Activated CD8-positive, alpha-beta memory T cell treated with anti-CD3 and anti-CD28 coated beads, Interleukin-2, amount 50 U/mL, for 24 hours (primary cell): ENCODE measurements around the gene COQ5.
"Not testable (repeated sequence)": the region's sequence is repeated elsewhere in the genome, so short reads cannot be mapped to it uniquely, and the experiment has no call there.

Source experiments
- DNase-seq: peaks from one replicate; pipeline ENCODE4 v3.0.0-alpha.2; 2020; ENCODE audit errors: extremely low read depth

COQ5 gene, protein sequence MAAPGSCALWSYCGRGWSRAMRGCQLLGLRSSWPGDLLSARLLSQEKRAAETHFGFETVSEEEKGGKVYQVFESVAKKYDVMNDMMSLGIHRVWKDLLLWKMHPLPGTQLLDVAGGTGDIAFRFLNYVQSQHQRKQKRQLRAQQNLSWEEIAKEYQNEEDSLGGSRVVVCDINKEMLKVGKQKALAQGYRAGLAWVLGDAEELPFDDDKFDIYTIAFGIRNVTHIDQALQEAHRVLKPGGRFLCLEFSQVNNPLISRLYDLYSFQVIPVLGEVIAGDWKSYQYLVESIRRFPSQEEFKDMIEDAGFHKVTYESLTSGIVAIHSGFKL

DNA sequence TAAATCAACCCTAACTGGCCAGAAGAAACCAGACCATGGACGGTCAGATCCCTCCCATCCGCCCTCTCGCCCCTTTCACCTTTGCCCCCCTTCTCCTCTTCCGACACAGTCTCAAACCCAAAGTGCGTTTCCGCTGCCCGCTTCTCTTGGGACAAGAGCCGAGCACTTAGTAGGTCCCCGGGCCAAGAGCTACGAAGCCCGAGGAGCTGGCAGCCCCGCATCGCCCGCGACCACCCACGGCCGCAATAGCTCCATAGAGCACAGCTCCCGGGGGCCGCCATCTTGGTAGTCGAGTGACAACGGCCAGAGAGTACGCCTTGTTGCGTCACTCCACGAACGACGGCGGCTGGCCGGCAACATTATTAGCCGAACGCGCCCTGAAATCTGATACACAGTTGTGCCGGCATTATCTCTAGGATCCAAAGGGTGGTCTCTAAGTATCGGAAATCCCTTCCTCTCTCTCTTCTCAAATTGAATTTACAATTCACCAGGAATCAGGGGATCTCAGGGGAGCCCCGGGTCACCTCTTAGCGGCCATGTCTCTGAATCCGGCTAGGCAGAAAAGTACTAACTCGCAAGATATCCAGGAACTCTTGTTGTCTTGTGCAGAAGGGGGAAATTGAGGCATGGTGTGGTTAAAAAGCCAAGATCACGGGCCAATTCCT lies at the start of gene COQ5:
TSS of gene COQ5 (minus strand) at position 298 of the 665 bp plus-strand sequence. CDS start at position 281, 17 bp downstream.
- peak; percentile 69 for DNase-seq

DNA sequence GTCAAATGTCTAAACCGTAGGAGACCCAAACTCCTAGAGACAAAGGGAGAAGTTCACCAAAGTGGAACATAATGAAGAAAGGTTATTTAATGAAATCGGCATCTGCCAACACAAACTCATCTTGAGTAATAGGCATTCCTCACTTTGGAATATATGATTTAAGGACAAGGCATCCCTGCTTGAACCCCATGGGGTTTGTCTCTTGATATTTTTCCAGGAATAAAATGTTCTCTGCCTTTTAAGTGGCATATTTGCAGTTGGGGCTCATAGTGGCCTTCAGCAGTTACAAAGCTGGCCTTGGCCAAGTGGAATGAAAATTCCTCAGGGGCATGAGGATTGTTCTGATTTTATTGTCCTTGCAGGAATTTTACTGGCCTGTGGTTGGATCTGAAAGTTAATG lies 45.1 kb upstream of the COQ5 start:
- DNase-seq = no peak

DNA sequence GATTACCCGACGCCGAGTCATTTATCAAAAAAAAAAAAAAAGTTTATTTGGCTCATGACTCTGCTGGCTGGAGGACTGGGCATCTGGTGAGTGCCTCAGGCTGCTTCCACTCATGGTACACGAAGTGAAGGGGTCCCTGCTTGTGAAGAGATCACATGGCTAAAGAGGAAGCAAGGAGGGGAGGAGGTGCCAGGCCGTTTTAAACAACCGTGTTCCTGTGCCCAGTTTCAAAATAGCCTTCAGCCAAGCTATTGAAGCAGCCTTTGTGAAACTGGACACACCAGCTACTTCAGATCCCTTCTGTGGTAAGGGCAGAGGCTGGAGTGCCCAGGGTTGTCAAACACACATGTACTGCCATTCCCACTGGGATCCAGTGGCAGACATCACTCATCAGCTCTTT lies 44.6 kb upstream of the COQ5 start:
- no peak for DNase-seq

DNA sequence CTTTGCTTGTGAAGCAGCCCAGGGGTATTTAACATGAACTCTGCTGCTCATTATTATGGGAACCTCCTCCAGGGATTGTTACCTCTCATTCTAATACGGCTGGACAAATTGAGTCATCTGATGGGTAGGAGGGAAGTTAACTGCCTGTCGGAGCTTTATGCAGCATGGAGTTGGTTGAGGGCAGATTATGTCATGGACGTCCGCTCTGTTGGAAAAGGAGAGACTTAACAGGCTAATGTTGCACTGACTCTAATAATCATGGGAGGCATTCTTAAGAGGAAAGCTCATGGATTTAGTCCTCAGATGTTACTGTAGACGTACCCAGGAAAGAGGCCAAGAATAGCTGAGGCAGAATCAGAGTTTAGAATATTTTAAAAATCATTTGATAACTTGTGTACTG lies 42.3 kb upstream of the COQ5 start:
- DNase-seq = no peak

DNA sequence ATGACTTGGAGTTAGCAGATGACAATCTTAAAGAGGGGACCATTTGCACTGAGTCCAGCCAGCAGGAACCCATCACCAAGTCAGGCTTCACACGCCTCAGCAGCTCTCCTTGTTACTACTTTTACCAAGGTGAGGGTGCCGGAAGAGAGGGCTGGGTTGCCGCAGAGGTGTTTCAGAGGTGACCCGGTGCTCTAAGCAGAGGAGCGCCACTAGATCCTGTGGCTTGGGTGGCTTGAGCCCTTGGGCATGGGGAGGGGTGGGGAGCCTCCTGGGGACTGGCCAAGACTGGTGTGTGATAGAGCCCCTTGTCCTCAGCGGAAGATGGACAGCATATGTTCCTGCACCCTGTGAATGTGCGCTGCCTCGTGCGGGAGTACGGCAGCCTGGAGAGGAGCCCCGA lies 34.5 kb upstream of the COQ5 start:
- no peak for DNase-seq

DNA sequence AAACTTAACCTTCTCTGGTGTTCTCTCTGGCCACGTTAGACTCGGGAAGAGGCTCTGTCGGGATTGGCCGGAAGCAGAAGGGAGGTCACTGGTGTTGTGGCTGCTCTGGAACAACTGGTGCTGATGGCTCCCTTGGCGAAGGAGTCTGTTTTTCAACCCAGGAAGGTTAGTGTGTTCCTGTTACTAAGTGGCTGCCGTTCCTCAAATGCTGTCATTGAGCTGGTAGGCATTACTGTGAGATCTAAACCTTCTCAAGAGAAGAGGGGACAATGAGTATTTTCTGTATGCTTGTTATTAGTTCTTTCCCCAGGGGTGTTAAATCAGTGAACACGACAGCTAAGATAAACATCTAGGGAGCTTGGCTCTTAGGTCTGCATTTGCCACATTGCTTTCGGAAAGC lies 33.9 kb upstream of the COQ5 start:
- DNase-seq = no peak

DNA sequence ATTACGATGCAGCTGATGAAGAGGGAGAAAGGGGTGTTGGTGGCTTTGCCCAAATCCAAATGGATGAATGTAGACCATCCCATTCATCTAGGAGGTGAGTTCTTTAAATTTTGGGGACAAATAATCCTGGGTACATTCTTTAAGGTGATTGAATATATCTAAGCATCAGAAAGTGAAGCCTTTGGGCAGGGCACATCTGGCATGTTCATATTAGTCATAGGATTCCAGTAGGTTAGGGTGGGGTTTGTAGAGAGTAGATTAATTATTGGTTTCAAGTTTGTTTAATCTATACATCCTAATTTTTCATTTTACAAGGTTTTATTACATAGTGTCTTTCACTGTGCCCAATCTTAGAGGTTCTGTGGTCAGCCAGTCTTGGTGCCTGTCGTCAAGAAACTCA lies 28.6 kb upstream of the COQ5 start:
- DNase-seq = no peak

DNA sequence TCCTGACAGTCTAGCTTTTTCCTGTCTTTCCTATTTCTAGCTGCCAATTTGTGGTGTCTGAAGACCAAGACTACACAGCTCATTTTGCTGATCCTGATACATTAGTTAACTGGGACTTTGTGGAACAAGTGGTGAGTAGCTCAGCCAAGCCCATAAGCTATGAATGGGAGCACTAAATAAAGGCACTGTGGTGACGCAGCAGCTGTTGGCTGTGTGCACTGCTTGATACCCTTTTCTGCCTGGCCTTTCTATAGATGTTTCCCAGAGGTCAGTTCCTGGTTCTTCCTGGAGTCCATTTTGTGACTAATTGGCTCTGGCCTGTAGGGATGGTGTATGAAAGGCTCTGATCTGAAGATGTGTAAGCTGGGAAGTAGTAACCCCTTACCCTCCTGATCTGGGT lies 25.7 kb upstream of the COQ5 start:
- DNase-seq = no peak

DNA sequence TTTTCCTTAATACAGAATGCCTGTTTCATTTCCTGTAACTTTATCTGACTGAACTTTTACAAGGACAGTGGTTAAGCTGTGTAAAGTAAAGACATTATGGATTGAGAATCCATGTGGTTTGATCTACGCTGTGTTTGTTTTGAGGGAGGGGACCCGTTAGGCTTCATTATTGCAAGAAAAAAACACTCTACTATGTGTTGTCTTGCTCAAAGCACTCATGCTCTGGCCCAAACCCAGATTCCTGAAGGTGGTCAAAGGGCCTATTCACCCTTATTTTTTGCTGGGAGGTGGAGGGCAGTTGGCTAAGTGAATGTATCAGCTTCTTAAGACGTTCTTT lies 17.1 kb upstream of the COQ5 start:
- DNase-seq = no peak

DNA sequence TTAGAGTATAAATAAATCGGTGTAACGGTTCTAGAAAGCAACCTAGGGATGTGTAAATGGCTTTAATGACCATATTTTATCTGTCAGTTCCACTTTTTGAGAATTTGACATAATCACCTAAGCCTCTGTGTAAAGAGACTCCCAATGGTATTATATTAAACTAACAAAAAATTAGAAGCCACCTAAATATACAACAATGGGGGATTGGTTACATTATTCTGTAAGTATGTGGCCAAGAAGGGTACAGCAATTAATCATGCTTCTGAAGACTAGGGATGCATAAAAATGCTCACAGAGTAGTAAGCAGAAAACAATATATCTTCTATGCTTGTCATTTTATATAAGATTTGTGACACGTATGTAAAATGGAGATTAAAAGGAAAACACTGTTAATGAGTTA lies 15.7 kb upstream of the COQ5 start:
- DNase-seq = no peak

DNA sequence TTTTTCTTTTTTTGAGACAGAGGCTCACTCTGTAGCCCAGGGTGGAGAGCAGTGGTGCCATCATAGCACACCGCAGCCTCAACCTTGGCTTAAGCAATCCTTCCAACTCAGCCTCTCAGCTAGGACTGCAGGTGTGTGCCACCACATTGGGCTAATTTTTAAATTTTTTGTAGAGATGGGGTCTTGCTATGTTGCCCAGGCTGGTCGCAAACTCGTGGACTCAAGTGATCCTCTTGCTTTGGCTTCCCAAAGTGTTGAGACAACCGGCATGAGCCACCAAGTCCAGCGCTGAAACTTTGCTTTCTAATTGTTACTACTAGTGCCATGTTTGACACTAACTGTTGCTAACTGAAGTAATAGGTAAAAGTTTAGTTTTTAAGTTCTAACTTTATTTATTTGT lies 13.2 kb upstream of the COQ5 start:
- DNase-seq = no peak

DNA sequence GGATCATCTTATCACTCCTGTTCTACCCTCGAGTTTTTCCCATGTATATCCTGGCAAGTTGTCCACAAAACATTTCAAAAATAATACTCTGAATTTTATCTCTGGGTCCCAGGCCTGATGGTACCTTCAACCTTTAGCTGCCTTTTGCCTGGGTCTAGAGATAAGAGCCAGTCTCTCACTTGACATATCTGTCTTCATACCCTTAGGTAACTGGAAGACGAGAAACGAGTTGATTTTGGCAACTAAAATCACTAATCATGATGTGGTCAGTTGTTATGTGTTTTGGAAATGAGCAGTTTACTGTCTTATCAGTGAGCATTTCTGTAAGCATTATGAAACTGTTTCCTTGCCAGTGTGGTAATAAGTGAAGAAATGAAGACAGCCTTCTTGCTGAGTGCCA lies 11.5 kb upstream of the COQ5 start:
- DNase-seq = no peak

DNA sequence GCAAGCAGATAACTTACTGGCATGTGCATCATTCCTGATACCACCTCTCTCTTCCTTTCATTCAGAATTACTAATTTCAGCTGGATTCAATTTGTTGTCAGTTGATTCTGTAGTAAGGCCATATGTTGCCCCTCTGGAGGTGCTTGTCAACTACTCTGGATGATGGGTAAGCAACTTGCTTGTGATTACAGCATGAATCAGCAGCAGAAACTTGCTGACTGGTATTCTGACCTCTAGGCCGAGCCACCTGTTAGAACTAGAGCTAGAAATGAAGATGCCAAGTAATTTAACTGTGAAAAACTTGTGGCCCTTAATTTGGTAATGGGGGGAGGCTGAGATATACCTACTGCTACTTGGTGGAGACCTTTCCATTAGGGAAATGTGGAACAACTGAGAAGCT lies 10.3 kb upstream of the COQ5 start:
- DNase-seq = no peak

DNA sequence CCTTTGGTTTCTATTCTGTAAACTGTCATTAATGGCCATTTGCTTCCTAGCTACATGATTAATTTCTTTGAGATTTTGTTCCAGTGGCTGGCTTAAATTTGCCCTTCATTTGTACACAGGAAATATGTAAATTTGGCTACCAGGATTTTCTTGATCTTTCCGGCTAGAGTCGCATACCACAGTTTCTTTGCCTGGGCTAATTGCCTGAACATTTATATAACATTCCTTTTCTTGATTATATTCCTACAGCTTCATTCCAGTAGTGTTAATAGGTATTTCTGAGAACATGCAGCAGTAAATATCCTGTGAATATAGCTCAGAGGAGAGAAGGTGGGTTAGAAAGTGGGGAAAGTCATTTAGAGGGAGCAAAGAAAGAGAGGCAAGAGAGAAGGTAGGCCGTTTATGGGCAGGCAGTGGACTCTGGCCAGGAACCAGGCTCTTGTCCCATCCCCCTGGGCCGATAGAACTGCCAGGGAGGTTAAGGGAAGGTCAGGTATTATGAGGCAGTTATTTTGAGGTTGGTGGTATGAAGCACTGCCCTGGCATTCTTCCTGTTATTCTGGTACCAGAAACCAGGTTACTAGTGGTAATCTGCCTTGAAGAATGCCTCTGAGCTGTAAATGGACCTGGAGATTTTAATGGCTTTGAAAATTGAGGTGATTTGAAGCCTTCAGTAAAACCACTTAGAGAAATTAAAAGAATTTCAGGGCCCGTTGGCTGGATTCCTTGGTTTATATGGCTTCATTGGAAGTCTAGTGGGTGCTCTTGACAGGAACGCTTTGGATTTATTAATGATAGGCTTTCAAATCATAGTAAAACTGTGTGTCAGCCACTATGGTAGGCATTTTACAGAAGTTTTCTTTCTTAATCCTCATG lies 9.6 kb upstream of the COQ5 start:
- DNase-seq = no peak

DNA sequence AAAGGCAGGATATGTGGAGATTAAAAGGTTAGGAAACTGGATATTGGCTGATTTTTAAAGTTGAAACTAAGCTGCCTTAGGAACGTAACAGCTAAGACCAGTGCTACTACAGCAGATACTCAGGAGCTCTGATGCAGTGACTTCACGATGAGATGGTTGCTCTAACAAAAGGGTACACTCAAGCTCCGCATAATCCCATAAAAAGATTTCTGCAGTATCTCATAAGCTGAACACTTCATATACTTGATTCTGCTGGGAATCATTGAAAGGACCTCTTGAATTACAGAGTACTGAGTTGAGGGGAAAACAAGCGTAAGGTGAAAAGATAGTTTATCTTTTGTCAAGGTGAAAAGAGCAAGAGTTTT lies 8.9 kb upstream of the COQ5 start:
- no peak for DNase-seq

DNA sequence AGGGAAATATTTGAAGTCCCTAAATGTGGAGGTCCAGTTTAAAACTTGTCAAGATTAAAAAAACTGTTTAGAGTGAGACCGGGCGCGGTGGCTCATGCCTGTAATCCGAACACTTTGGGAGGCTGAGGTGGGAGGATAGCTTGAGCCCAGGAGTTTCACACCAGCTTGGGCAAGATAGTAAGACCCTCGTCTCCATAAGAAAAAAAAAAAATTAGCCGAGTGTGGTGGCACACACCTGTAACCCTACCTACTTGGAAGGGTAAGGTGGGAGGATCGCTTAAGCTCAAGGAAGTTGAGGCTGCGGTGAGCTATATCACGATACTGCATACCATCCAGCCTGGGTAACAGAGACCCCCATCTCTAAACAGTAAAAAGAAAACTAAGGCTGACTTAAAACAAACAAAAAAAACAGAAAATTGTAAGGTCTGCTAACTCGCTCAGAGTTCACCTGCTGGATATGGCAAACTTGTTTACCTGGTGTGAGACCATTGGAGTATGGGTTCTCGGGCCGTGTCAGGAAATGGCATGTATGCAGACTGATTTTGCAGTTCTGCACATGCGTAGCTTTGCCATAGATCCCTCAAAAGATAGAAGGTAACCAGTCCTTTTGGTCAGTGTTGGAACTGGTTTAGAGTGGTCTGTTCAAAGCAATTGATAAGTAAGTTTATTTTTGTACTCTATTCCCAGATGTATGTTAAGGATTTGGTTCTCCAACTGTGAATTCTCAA lies 7.3 kb upstream of the COQ5 start:
- DNase-seq = no peak

DNA sequence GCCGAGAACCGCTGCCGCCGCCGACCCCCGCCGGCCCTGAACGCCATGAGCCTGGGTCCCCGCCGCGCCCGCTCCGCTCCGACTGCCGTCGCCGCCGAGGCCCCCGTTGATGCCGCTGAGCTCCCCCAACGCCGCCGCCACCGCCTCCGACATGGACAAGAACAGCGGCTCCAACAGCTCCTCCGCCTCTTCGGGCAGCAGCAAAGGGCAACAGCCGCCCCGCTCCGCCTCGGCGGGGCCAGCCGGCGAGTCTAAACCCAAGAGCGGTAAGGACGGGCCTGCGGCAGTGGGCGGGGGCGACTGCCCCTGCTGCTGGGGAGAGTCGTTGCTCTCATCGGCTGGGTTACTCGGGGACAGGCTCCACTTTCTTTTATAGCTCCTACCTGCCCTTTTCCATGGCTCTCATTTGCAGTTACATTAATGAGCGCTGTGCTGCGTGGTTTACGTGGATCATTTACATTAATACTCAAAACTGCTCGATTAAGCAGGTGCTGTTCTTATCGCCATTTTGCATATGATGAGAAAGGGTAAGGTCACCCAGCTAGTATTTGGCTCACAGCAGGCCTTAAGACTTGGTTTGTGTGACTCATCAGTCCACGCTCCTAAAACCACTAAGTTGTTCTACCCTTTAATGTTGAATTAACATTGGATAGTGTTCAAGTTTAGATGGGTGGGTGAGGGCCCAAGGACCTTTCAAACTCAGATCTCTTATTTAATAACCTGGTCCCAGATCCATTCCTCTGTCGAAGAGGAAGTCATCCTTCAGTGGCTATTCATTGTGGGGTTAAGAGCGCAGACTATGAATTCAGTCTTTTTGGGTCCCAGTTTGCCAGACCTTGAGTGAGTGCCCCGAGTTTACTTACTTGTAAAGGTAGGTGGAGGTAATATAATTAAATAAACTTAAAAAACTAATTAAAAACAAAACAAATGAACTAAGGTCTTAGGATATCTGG lies 6.0 kb upstream of the COQ5 start:
- no peak for DNase-seq

DNA sequence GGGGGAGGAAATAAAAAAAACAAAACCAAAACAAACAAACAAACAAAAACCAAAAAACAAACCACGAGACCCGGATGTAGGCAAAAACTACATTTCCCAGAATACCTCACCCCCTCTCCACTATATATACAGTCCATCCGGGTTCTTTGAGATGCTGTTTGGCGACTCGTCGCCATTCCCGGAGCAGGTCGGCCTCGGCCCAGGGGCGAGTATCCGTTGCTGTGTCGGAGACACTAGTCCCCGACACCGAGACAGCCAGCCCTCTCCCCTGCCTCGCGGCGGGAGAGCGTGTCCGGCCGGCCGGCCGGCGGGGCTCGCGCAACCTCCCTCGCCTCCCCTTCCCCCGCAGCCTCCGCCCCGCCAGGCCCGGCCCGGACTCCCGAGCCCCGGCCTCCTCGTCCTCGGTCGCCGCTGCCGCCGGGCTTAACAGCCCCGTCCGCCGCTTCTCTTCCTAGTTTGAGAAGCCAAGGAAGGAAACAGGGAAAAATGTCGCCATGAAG lies 5.3 kb upstream of the COQ5 start, which contains the start of gene RNF10:
TSS of gene RNF10 (plus strand) at position 154 of the 500 bp plus-strand sequence. CDS start 456 bp downstream, outside the sequence.
- DNase-seq = no peak

DNA sequence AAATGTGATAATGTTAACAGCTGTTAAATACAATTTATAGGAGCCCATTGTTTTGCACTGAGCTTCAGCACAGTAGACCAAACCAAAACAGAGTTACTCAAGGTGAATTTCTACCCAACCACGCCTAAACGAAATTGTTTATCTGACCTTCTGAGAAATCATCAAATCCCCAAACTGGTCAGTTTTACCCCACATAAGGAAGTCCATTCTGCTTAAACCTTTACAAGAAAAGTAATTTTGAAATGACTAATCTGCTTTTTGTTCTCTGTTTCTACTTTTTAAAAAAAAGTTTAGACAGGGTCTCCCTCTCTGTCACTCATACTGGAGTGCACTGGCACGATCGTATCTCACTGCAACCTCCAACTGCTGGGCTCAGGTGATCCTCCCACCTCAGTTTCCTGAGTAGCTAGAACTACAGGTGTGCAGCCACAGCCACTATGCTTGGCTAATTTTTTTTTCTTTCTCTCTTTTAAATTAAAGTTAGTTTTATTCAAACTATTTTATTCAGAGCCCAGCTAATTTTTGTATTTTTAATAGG lies 3.8 kb upstream of the COQ5 start:
- DNase-seq = no peak

DNA sequence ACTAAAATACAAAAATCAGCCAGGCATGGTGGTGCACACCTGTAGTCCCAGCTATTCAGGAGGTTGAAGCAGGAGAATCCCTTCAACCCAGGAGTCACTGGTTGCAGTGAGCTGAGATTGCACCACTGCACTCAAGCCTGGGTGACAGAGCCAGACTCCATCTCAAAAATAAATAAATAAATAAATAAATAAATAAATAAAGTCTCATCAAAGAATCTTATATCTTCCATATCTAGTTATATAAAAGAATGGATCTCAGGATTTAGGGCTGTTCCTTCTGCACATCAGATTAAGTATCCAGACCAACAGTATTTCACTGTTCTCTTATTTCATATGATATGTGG lies 1.4 kb upstream of the COQ5 start:
- not testable (repeated sequence) for DNase-seq
